Activated naive CD4-positive, alpha-beta T cell treated with anti-CD3 and anti-CD28 coated beads, Interleukin-2, amount 50 U/mL, for 72 hours (primary cell): Measurements from ENCODE around the gene SRGAP2C. TPM values are rescaled to one million over a fixed set of nuclear protein-coding genes. Genes with fewer than 3 reads are reported as not detected.
A peak's percentile ranks its signal among the peaks of the same experiment; 100 is the strongest.
"Not testable (repeated sequence)": the region's sequence is repeated elsewhere in the genome, so short reads cannot be mapped to it uniquely, and the experiment has no call there.

Experiments
- ATAC-seq, 2 donors: fragments of 150-1000 bp; cut with Tn5 transposase; 2 replicates each; pipeline ENCODE4 v1.10.0; 2021; ENCODE audit warnings: mild to moderate bottlenecking in 2 of 2, moderate library complexity in 2 of 2
- DNase-seq, 2 donors: peaks; one replicate each; pipeline ENCODE4 v3.0.0; 2021 to 2022; ENCODE audit warnings: low spot score in 2 of 2
- H3K27ac Mint-ChIP-seq, 2 donors: one replicate each; pipeline ENCODE4 v1.8.0; 2022; ENCODE audit warnings: mild to moderate bottlenecking in 2 of 2, mixed read lengths in 2 of 2
- H3K36me3 Mint-ChIP-seq, 2 donors: one replicate each; pipeline ENCODE4 v1.8.0; 2022; ENCODE audit warnings: mixed read lengths in 2 of 2
- H3K9me3 Mint-ChIP-seq, 2 donors: one replicate each; pipeline ENCODE4 v1.8.0; 2022; ENCODE audit warnings: mixed read lengths in 2 of 2
- total RNA-seq, 2 donors: library from RNA; stranded (reverse); gene quantifications; one replicate each; pipeline ENCODE4 v1.2.3, GENCODE V29; 2022

SRGAP2C gene
- total RNA-seq, 2 donors from 2014 or later: 12.5 to 51.8 TPM

- not testable (repeated sequence) for H3K27ac Mint-ChIP-seq, ATAC-seq, DNase-seq, H3K9me3 Mint-ChIP-seq, H3K36me3 Mint-ChIP-seq
Observed at GRCh38 chr1:121332599-121333562, 148.1 kb downstream of the SRGAP2C start.

- H3K27ac Mint-ChIP-seq, H3K9me3 Mint-ChIP-seq, H3K36me3 Mint-ChIP-seq, DNase-seq: not testable (repeated sequence)
- ATAC-seq: peak; percentile 78 to 92
Observed at GRCh38 chr1:121337958-121338357, 153.2 kb downstream of the SRGAP2C start.

GRCh38 chr1:121339611-121340010 lies 154.8 kb downstream of the SRGAP2C start:
- not testable (repeated sequence) for H3K36me3 Mint-ChIP-seq, H3K9me3 Mint-ChIP-seq, H3K27ac Mint-ChIP-seq, DNase-seq
- peak; percentile 87 to 88 for ATAC-seq

- not testable (repeated sequence) for DNase-seq, H3K9me3 Mint-ChIP-seq, H3K27ac Mint-ChIP-seq, ATAC-seq, H3K36me3 Mint-ChIP-seq
Observed at GRCh38 chr1:121343311-121343906, 158.6 kb downstream of the SRGAP2C start.

GRCh38 chr1:121344355-121344754 lies 159.6 kb downstream of the SRGAP2C start:
- not testable (repeated sequence) for H3K9me3 Mint-ChIP-seq, DNase-seq, H3K27ac Mint-ChIP-seq, ATAC-seq, H3K36me3 Mint-ChIP-seq

GRCh38 chr1:121346654-121347053 lies 161.9 kb downstream of the SRGAP2C start:
- not testable (repeated sequence) for H3K27ac Mint-ChIP-seq, DNase-seq, H3K9me3 Mint-ChIP-seq, ATAC-seq, H3K36me3 Mint-ChIP-seq

GRCh38 chr1:121347476-121347875 lies 162.7 kb downstream of the SRGAP2C start:
- not testable (repeated sequence) for ATAC-seq, DNase-seq, H3K36me3 Mint-ChIP-seq, H3K27ac Mint-ChIP-seq, H3K9me3 Mint-ChIP-seq

- not testable (repeated sequence) for ATAC-seq, H3K36me3 Mint-ChIP-seq, H3K9me3 Mint-ChIP-seq, H3K27ac Mint-ChIP-seq, DNase-seq
Observed at GRCh38 chr1:121348115-121348514, 163.3 kb downstream of the SRGAP2C start.

- not testable (repeated sequence) for H3K36me3 Mint-ChIP-seq, H3K27ac Mint-ChIP-seq, DNase-seq, H3K9me3 Mint-ChIP-seq
- ATAC-seq: peak; percentile 69 to 93
Observed at GRCh38 chr1:121349332-121349967, 164.7 kb downstream of the SRGAP2C start.

GRCh38 chr1:121355711-121356420 lies 171.1 kb downstream of the SRGAP2C start:
- not testable (repeated sequence) for H3K9me3 Mint-ChIP-seq

GRCh38 chr1:121356819-121357218 lies 172.0 kb downstream of the SRGAP2C start:
- not testable (repeated sequence) for H3K9me3 Mint-ChIP-seq, DNase-seq, H3K27ac Mint-ChIP-seq, ATAC-seq, H3K36me3 Mint-ChIP-seq

More at GRCh38 chr1:121355711-121356420, 171.1 kb downstream of the SRGAP2C start:
- ATAC-seq, H3K36me3 Mint-ChIP-seq, H3K27ac Mint-ChIP-seq, DNase-seq: not testable (repeated sequence)

- H3K27ac Mint-ChIP-seq, H3K9me3 Mint-ChIP-seq, DNase-seq, H3K36me3 Mint-ChIP-seq: not testable (repeated sequence)
- peak; percentile 28 to 55 for ATAC-seq
Observed at GRCh38 chr1:121360531-121360930, 175.8 kb downstream of the SRGAP2C start.

- H3K9me3 Mint-ChIP-seq, H3K27ac Mint-ChIP-seq: not testable (repeated sequence)
Observed at GRCh38 chr1:121361451-121362233, 176.9 kb downstream of the SRGAP2C start.

GRCh38 chr1:121362234-121362883 lies 177.6 kb downstream of the SRGAP2C start:
- peak; percentile 59 to 93 for ATAC-seq
- not testable (repeated sequence) for H3K27ac Mint-ChIP-seq, H3K36me3 Mint-ChIP-seq, DNase-seq, H3K9me3 Mint-ChIP-seq

More at GRCh38 chr1:121361451-121362233, 176.9 kb downstream of the SRGAP2C start:
- not testable (repeated sequence) for H3K36me3 Mint-ChIP-seq, DNase-seq
- ATAC-seq: peak; percentile 28 to 53

GRCh38 chr1:121365316-121365715 lies 180.5 kb downstream of the SRGAP2C start:
- H3K9me3 Mint-ChIP-seq, DNase-seq, ATAC-seq, H3K36me3 Mint-ChIP-seq, H3K27ac Mint-ChIP-seq: not testable (repeated sequence)
